ENCODE measurements around the gene SMIM10. TPM values are rescaled to one million over a fixed set of nuclear protein-coding genes. Genes with fewer than 3 reads are reported as not detected.
"Not testable (repeated sequence)": the region's sequence is repeated elsewhere in the genome, so short reads cannot be mapped to it uniquely, and the experiment has no call there.

The SMIM10 gene
- total and polyA plus RNA-seq, 12 donors: 3.7 to 15.0 (median 6.5) TPM

DNA sequence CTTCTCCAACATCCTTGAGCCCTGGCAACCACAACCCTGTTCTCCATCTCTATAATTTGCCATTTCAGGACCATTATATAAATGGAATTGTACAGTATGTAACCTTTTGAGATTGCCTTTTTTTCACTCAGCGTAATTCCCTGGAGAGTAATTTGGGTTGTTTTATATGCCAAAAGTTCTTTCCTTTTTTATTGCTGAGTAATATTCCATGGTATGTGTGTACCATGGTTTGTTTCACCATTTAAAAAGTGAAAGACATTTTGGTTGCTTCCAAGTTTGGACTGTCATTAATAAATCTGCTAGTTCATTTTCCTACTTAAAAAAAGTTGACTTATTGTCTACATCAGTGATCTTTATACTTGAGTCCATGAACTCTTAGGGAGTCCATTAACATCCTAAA is 33.0 kb upstream of the SMIM10 start:
- TF ChIP-seq, protein P1, sequence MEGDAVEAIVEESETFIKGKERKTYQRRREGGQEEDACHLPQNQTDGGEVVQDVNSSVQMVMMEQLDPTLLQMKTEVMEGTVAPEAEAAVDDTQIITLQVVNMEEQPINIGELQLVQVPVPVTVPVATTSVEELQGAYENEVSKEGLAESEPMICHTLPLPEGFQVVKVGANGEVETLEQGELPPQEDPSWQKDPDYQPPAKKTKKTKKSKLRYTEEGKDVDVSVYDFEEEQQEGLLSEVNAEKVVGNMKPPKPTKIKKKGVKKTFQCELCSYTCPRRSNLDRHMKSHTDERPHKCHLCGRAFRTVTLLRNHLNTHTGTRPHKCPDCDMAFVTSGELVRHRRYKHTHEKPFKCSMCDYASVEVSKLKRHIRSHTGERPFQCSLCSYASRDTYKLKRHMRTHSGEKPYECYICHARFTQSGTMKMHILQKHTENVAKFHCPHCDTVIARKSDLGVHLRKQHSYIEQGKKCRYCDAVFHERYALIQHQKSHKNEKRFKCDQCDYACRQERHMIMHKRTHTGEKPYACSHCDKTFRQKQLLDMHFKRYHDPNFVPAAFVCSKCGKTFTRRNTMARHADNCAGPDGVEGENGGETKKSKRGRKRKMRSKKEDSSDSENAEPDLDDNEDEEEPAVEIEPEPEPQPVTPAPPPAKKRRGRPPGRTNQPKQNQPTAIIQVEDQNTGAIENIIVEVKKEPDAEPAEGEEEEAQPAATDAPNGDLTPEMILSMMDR (IDR thresholded peaks at IDR 0.05): no peak
- DNase-seq (no peak), ATAC-seq (no peak)
- no peaks in the 10 kb centered on the region for H3K9me3 ChIP-seq
- no peak overlapping the region for H3K4me3 ChIP-seq
- H3K27ac ChIP-seq: no peak overlapping the region
- peaks cover 0 to 27% (median 0%) of the 10 kb centered on the region in 7 donors for H3K27me3 ChIP-seq
- 100% methylated on average over 1 of the region's 1 CpG for WGBS, 2 donors
- intact Hi-C loops (cut with DNase I): no loop called here
- no peaks in the 10 kb centered on the region for H3K36me3 ChIP-seq
- H3K4me1 ChIP-seq: no peaks in the 10 kb centered on the region

DNA sequence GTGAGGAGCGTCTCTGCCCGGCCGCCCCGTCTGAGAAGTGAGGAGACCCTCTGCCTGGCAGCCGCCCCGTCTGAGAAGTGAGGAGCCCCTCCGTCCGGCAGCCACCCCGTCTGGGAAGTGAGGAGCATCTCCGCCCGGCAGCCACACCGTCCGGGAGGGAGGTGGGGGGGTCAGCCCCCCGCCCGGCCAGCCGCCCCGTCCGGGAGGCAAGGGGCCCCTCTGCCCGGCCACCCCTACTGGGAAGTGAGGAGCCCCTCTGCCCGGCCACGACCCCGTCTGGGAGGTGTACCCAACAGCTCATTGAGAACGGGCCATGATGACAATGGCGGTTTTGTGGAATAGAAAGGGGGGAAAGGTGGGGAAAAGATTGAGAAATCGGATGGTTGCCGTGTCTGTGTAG is 30.4 kb upstream of the SMIM10 start:
- H3K27ac ChIP-seq, H3K36me3 ChIP-seq, ATAC-seq, H3K4me1 ChIP-seq, DNase-seq, H3K4me3 ChIP-seq, H3K9me3 ChIP-seq: not testable (repeated sequence)
- intact Hi-C loops (cut with DNase I): loop anchor here in 3 of 10 donors (5.0 to 10.0 kb wide), 4 partner anchors 37 to 227 kb away; partner anchors contain the start of gene RTL8A (in 1 of the 3)
- peaks cover 0 to 47% (median 0%) of the 10 kb centered on the region in 7 donors for H3K27me3 ChIP-seq
- 90 to 97% methylated on average over 4 to 11 of the region's 26 CpGs for WGBS, 2 donors

DNA sequence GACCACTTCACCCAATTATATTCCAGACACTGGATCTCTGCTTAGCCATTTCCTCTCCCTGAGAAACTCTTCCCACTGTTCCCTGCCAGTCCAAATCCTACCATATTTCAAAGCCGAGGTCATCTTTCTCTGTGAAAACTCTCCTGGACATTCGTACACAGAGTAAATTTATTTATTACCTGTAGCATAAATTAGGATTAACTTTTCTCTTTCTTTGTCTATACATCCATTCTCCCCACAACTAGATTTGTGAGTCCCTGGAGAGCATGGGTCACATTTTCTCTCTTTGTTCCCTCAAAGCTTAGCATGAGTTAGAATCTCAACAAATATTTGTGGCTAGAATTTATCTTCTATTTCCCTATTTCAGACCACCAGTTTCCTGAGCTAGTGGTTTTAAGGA is 27.8 kb upstream of the SMIM10 start:
- no peaks in the 10 kb centered on the region for H3K36me3 ChIP-seq
- no peak overlapping the region for H3K27ac ChIP-seq
- intact Hi-C loops (cut with DNase I): loop anchor here in 3 of 10 donors (5.0 to 10.0 kb wide), 4 partner anchors 34 to 224 kb away; partner anchors contain the start of gene RTL8A (in 1 of the 3)
- ATAC-seq (no peak), DNase-seq (no peak)
- no peak overlapping the region for H3K4me3 ChIP-seq
- H3K4me1 ChIP-seq: no peaks in the 10 kb centered on the region
- TF ChIP-seq, protein P1 (IDR thresholded peaks at IDR 0.05): no peak
- WGBS, 2 donors: 39 to 58% methylated on average over 2 of the region's 2 CpGs
- no peaks in the 10 kb centered on the region for H3K9me3 ChIP-seq
- peaks cover 0 to 44% (median 0%) of the 10 kb centered on the region in 7 donors for H3K27me3 ChIP-seq

DNA sequence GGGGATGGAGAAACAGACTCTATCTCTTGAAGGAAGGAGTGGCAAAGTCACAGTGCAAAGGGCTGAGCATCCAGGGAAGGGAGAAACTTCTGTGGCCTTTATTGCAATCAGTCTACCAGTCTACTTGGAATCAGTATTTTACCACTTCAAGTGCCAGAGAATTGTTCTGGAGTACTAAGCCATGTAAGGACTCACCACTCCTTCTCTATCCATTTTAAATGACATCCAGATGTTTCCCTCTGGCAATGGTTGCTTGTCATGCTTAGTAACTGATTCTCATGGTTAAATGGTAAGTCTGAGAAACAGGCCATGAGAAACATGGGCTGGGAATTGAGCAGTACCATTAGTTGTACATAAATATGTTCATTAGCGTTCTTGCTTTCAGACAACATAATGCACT is 21.1 kb upstream of the SMIM10 start:
- DNase-seq (no peak), ATAC-seq (no peak)
- 91 to 95% methylated on average over 1 of the region's 1 CpG for WGBS, 2 donors
- Histone ChIP-seq H3K27ac (no peak overlapping the region), H3K9me3 (no peaks in the 10 kb centered on the region), H3K36me3 (no peaks in the 10 kb centered on the region), H3K4me3 (no peak overlapping the region), H3K4me1 (no peaks in the 10 kb centered on the region), H3K27me3 (peaks cover 0 to 25% (median 0%) of the 10 kb centered on the region in 7 donors)
- intact Hi-C loops (cut with DNase I): loop anchor here in 7 of 10 donors (5.0 to 10.0 kb wide), 5 partner anchors 33 to 123 kb away; partner anchors contain the start of gene RTL8A (in 1 of the 7)
- TF ChIP-seq, protein P1 (IDR thresholded peaks at IDR 0.05): no peak

DNA sequence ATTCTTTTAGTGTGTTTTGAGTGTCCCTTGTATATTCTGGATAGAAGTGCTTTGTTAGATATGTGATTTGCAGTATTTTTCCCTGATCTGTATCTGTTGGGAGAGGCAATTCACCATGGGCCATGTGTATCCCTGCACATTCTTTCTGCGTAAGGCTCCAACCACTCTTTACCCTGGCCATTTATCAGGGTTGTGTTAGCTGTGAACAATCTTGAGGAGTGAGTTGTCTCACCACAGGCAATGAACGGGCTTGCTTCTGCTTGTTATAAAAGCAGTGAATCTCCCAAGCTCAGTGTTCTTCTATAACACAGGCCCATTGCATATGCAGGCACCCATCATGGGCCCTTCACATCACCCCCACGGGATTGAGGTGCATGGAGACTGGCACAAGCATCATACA is 18.9 kb upstream of the SMIM10 start:
- no peak for ATAC-seq
- H3K36me3 ChIP-seq: no peaks in the 10 kb centered on the region
- peaks cover 0 to 22% (median 0%) of the 10 kb centered on the region in 7 donors for H3K27me3 ChIP-seq
- H3K4me3 ChIP-seq: no peak overlapping the region
- no peak for DNase-seq
- intact Hi-C loops (cut with DNase I): loop anchor here in 1 of 10 donors (5.0 kb wide), 1 partner anchor 120 kb away; no protein-coding TSS in a partner anchor
- no peak overlapping the region for H3K27ac ChIP-seq
- no peaks in the 10 kb centered on the region for H3K9me3 ChIP-seq
- TF ChIP-seq, protein P1 (IDR thresholded peaks at IDR 0.05): no peak
- WGBS, 2 donors: 85 to 87% methylated on average over 3 of the region's 3 CpGs
- H3K4me1 ChIP-seq: no peaks in the 10 kb centered on the region

Measured in heart right ventricle (tissue), 16 donors.